HG02588 (cell line): ENCODE results near the gene KIF2B.
"Not testable (repeated sequence)": the region's sequence is repeated elsewhere in the genome, so short reads cannot be mapped to it uniquely, and the experiment has no call there.

Experiments
- ATAC-seq: cut with Tn5 transposase; IDR thresholded peaks from one replicate; pipeline ENCODE4 v1.9.1; 2021; ENCODE audit warnings: mild to moderate bottlenecking, moderate library complexity; ENCODE audit not compliant: unreplicated experiment

Gene KIF2B

GRCh38 chr17:53822764-53823163 is at the start of gene KIF2B:
TSS of gene KIF2B (plus strand) at chr17:53822927. CDS start at chr17:53823034, 107 bp downstream.
- no peak for ATAC-seq

GRCh38 chr17:53780320-53780719 is 42.4 kb upstream of the KIF2B start:
- ATAC-seq: no peak

GRCh38 chr17:53791551-53791950 is 31.2 kb upstream of the KIF2B start:
- no peak for ATAC-seq

- no peak for ATAC-seq
These were observed 30.3 kb upstream of the KIF2B start for GRCh38 chr17:53792451-53792850.

GRCh38 chr17:53792997-53793396 is 29.7 kb upstream of the KIF2B start:
- ATAC-seq: no peak

GRCh38 chr17:53794875-53795274 is 27.9 kb upstream of the KIF2B start:
- no peak for ATAC-seq

- ATAC-seq: no peak
These were observed 26.1 kb upstream of the KIF2B start for GRCh38 chr17:53796642-53797041.

- ATAC-seq: no peak
These were observed 25.2 kb upstream of the KIF2B start for GRCh38 chr17:53797501-53797900.

GRCh38 chr17:53804437-53804836 is 18.3 kb upstream of the KIF2B start:
- ATAC-seq: no peak

- ATAC-seq: no peak
These were observed 16.3 kb upstream of the KIF2B start for GRCh38 chr17:53806473-53806872.

GRCh38 chr17:53807286-53807685 is 15.4 kb upstream of the KIF2B start:
- no peak for ATAC-seq

GRCh38 chr17:53818271-53818670 is 4.5 kb upstream of the KIF2B start:
- ATAC-seq: no peak

- no peak for ATAC-seq
These were observed 3.8 kb upstream of the KIF2B start for GRCh38 chr17:53818929-53819328.

GRCh38 chr17:53819956-53820355 is 2.8 kb upstream of the KIF2B start:
- ATAC-seq: no peak

- no peak for ATAC-seq
These were observed 769 bp downstream of the KIF2B start for GRCh38 chr17:53823341-53824050.

- ATAC-seq: not testable (repeated sequence)
These were observed 12.0 kb downstream of the KIF2B start for GRCh38 chr17:53834771-53835170.

- ATAC-seq: no peak
These were observed 14.4 kb downstream of the KIF2B start for GRCh38 chr17:53837131-53837530.

- ATAC-seq: no peak
These were observed 21.9 kb downstream of the KIF2B start for GRCh38 chr17:53844491-53845107.

- not testable (repeated sequence) for ATAC-seq
These were observed 48.4 kb downstream of the KIF2B start for GRCh38 chr17:53871128-53871527.
